Naive thymus-derived CD4-positive, alpha-beta T cell (primary cell): ENCODE data around the gene TELO2. TPM values are rescaled to one million over a fixed set of nuclear protein-coding genes. Genes with fewer than 3 reads are reported as not detected.
A peak's percentile ranks its signal among the peaks of the same experiment; 100 is the strongest.

Experiments
- ATAC-seq: fragments of 150-1000 bp; cut with Tn5 transposase; 2 replicates; pipeline ENCODE4 v1.10.0; 2021; ENCODE audit warnings: mild to moderate bottlenecking, moderate library complexity
- CTCF ChIA-PET: fragments of 350-600 bp; sonication (Branson Sonifier 250); formaldehyde crosslinking; loops from one replicate; lab custom pipeline; 2021; ENCODE audit warnings: antibody characterized with exemption; lab: Charles Lee
- POLR2A ChIA-PET: fragments of 350-600 bp; sonication (Branson Sonifier 250); formaldehyde crosslinking; loops from one replicate; lab custom pipeline; 2021; ENCODE audit warnings: antibody characterized with exemption, inconsistent platforms; lab: Charles Lee
- DNase-seq, 9 donors: peaks; one replicate each; pipeline versions ENCODE4 v3.0.0 to v3.0.0-alpha.2; 2020 to 2022; ENCODE audit warnings: mixed read lengths in 1 of 9
- H3K27ac ChIP-seq: one replicate; pipeline ENCODE4 v1.7.0; 2013; ENCODE audit warnings: mild to moderate bottlenecking, low read depth, low read length, moderate library complexity
- H3K27me3 ChIP-seq, 2 donors: one replicate each; pipeline ENCODE4 v1.7.0; 2013; ENCODE audit warnings: low read length in 2 of 2, mild to moderate bottlenecking in 2 of 2, moderate library complexity in 2 of 2; ENCODE audit not compliant: control insufficient read depth in 2 of 2, insufficient read depth in 2 of 2
- H3K36me3 ChIP-seq, 3 experiments: 1 replicate in 2 of 3; 2 replicates in 1 of 3; pipeline ENCODE4 v1.7.0; 2013; ENCODE audit warnings: low read length in 3 of 3, mild to moderate bottlenecking in 3 of 3, moderate library complexity in 1 of 3; ENCODE audit not compliant: insufficient read depth in 3 of 3, control insufficient read depth in 2 of 3
- H3K4me1 ChIP-seq, 2 donors: one replicate each; pipeline ENCODE4 v1.7.0; 2013; ENCODE audit warnings: low read length in 2 of 2, mild to moderate bottlenecking in 2 of 2, moderate library complexity in 1 of 2; ENCODE audit not compliant: control insufficient read depth in 2 of 2, insufficient read depth in 2 of 2
- H3K4me3 ChIP-seq: 2 replicates; pipeline ENCODE4 v1.7.0; 2013; ENCODE audit warnings: mild to moderate bottlenecking, low read length
- H3K9me3 ChIP-seq, 3 experiments: 1 replicate in 2 of 3; 2 replicates in 1 of 3; pipeline ENCODE4 v1.7.0; 2013; ENCODE audit warnings: low read length in 3 of 3; ENCODE audit not compliant: control insufficient read depth in 2 of 3
- H3K27ac Mint-ChIP-seq, 9 donors: one replicate each; pipeline ENCODE4 v1.8.0; 2020 to 2022; ENCODE audit warnings: mixed read lengths in 9 of 9, mild to moderate bottlenecking in 8 of 9, moderate library complexity in 5 of 9, inconsistent platforms in 2 of 9
- H3K27me3 Mint-ChIP-seq, 5 donors: one replicate each; pipeline ENCODE4 v1.8.0; 2021 to 2022; ENCODE audit warnings: mixed read lengths in 5 of 5, mild to moderate bottlenecking in 1 of 5
- H3K36me3 Mint-ChIP-seq, 5 donors: one replicate each; pipeline ENCODE4 v1.8.0; 2020 to 2022; ENCODE audit warnings: mixed read lengths in 5 of 5, mild to moderate bottlenecking in 3 of 5, inconsistent platforms in 1 of 5
- H3K4me1 Mint-ChIP-seq, 7 donors: one replicate each; pipeline ENCODE4 v1.8.0; 2020 to 2022; ENCODE audit warnings: mixed read lengths in 7 of 7, mild to moderate bottlenecking in 3 of 7, inconsistent platforms in 1 of 7
- H3K4me3 Mint-ChIP-seq, 10 donors: one replicate each; pipeline ENCODE4 v1.8.0; 2020 to 2022; ENCODE audit warnings: mild to moderate bottlenecking in 10 of 10, mixed read lengths in 10 of 10, moderate library complexity in 6 of 10, inconsistent platforms in 2 of 10
- H3K9me3 Mint-ChIP-seq, 11 donors: one replicate each; pipeline ENCODE4 v1.8.0; 2020 to 2022; ENCODE audit warnings: mixed read lengths in 11 of 11, mild to moderate bottlenecking in 4 of 11, inconsistent platforms in 1 of 11, moderate library complexity in 1 of 11
- intact Hi-C, 2 donors: fragments of 100-400 bp; cut with micrococcal nuclease; formaldehyde crosslinking; loops; one replicate each; pipeline ENCODE4 v1.15.1; 2023
- polyA plus RNA-seq, 2 donors: library from polyadenylated mRNA; unstranded; fragments of 300-500 nt; fragmentation: Illumina TruSeq; gene quantifications; one replicate each; pipeline ENCODE4 v1.2.3, GENCODE V29; 2021
- total RNA-seq, 6 experiments: library from RNA in 5 of 6; stranded (reverse) in 5 of 6; gene quantifications; 1 replicate in 5 of 6; 2 replicates in 1 of 6; pipeline ENCODE4 v1.2.3 and lab custom pipeline; 2021 to 2026

Gene TELO2
- total and polyA plus RNA-seq, 7 experiments from 2014 or later: 10.5 to 58.9 (median 50.2) TPM

- Histone ChIP-seq H3K9me3 (no peaks in the 10 kb centered on the region), H3K36me3 (peaks cover 0 to 48% (median 0%) of the 10 kb centered on the region in 3 experiments), H3K27ac (no peak overlapping the region), H3K27me3 (no peaks in the 10 kb centered on the region), H3K4me3 (no peak overlapping the region), H3K4me1 (no peaks in the 10 kb centered on the region)
- Mint-ChIP-seq H3K4me1 (peaks cover 0 to 3% (median 0%) of the 10 kb centered on the region in 7 donors), H3K27me3 (no peaks in the 10 kb centered on the region), H3K36me3 (peaks cover 0 to 13% (median 8%) of the 10 kb centered on the region in 5 donors), H3K4me3 (no peak overlapping the region), H3K27ac (no peak overlapping the region), H3K9me3 (peaks cover 0 to 3% (median 0%) of the 10 kb centered on the region in 11 donors)
- ATAC-seq (no peak), DNase-seq (no peak)
- intact Hi-C loops: no loop called here
- CTCF ChIA-PET: no interaction called here
- POLR2A ChIA-PET: no interaction called here
Observed at GRCh38 chr16:1508494-1509187, 15.5 kb downstream of the TELO2 start.

- Mint-ChIP-seq H3K9me3 (peaks cover 0 to 6% (median 1%) of the 10 kb centered on the region in 11 donors), H3K27ac (no peak overlapping the region), H3K36me3 (peaks cover 0 to 16% (median 10%) of the 10 kb centered on the region in 5 donors), H3K4me3 (no peak overlapping the region), H3K4me1 (peaks cover 0 to 3% (median 0%) of the 10 kb centered on the region in 7 donors), H3K27me3 (no peaks in the 10 kb centered on the region)
- Histone ChIP-seq H3K4me1 (no peaks in the 10 kb centered on the region), H3K27ac (no peak overlapping the region), H3K4me3 (no peak overlapping the region), H3K36me3 (peaks cover 0 to 46% (median 0%) of the 10 kb centered on the region in 3 experiments), H3K9me3 (peaks cover 0 to 3% (median 0%) of the 10 kb centered on the region in 3 experiments), H3K27me3 (no peaks in the 10 kb centered on the region)
- no peak for DNase-seq
- no peak for ATAC-seq
- POLR2A ChIA-PET: no interaction called here
- CTCF ChIA-PET: no interaction called here
- intact Hi-C loops: no loop called here
Observed at GRCh38 chr16:1509307-1510221, 16.4 kb downstream of the TELO2 start.

DNA sequence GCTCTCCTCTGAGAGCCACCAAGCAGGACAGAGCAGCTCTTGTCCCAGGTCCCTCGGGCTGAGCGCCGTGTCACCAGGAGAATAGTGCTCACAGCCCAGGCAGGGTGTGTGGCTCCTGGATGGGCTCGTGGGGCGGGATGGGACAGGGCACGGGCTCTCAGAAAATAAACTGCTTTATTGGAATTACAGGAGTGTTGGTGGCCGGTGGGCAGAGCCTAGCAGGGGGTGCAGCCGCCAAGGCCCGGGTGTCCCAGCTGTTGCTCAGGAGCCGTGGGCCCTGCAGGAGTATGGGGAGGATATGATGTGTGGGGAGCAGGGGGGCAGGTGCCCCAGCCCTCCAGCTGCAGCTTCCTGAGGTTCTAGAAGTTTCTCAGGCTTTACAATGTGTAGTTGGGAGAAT lies 17.1 kb downstream of the TELO2 start:
- no peak overlapping the region for H3K4me3 ChIP-seq
- H3K27me3 ChIP-seq: no peaks in the 10 kb centered on the region
- H3K36me3 ChIP-seq: peaks cover 0 to 46% (median 0%) of the 10 kb centered on the region in 3 experiments
- Mint-ChIP-seq H3K27ac (peak overlapping the region in 1 of 9 donors; percentile 6), H3K4me1 (peaks cover 0 to 3% (median 0%) of the 10 kb centered on the region in 7 donors), H3K36me3 (peaks cover 0 to 20% (median 15%) of the 10 kb centered on the region in 5 donors), H3K27me3 (no peaks in the 10 kb centered on the region), H3K9me3 (peaks cover 0 to 12% (median 4%) of the 10 kb centered on the region in 11 donors), H3K4me3 (no peak overlapping the region)
- intact Hi-C loops: no loop called here
- ChIA-PET POLR2A (no interaction called here), CTCF (no interaction called here)
- DNase-seq: no peak
- H3K9me3 ChIP-seq: peaks cover 0 to 4% (median 0%) of the 10 kb centered on the region in 3 experiments
- no peak overlapping the region for H3K27ac ChIP-seq
- no peaks in the 10 kb centered on the region for H3K4me1 ChIP-seq
- ATAC-seq: no peak

DNA sequence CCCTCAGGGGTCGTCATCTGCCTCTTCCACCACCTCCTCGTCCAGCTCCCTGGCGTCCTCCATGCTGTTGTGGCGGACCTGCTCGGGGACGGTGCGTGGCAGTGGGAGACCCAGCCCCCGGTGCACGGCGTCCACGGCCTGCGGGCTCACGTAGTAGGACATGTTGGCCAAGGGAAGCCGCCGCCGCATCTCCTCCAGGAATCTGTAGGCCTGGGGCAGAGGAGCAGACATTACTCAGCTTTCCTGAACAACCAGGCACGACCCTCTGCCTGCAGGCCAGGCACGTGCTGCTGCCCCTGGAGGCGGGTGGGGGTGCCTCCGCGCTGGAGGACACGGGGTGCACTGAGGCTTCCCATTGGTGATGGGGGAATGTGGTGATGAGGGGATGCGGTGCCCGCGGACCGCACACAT lies 17.8 kb downstream of the TELO2 start:
- Histone ChIP-seq H3K27me3 (no peaks in the 10 kb centered on the region), H3K4me3 (no peak overlapping the region), H3K27ac (no peak overlapping the region), H3K4me1 (no peaks in the 10 kb centered on the region), H3K9me3 (peaks cover 0 to 4% (median 0%) of the 10 kb centered on the region in 3 experiments), H3K36me3 (peaks cover 0 to 44% (median 0%) of the 10 kb centered on the region in 3 experiments)
- peaks cover 0 to 3% (median 0%) of the 10 kb centered on the region in 7 donors for H3K4me1 Mint-ChIP-seq
- intact Hi-C loops: no loop called here
- CTCF ChIA-PET: no interaction called here
- peaks cover 0 to 12% (median 4%) of the 10 kb centered on the region in 11 donors for H3K9me3 Mint-ChIP-seq
- H3K27ac Mint-ChIP-seq: no peak overlapping the region
- DNase-seq (no peak), ATAC-seq (no peak)
- H3K27me3 Mint-ChIP-seq: no peaks in the 10 kb centered on the region
- H3K36me3 Mint-ChIP-seq: peaks cover 0 to 22% (median 15%) of the 10 kb centered on the region in 5 donors
- POLR2A ChIA-PET: no interaction called here
- no peak overlapping the region for H3K4me3 Mint-ChIP-seq

GRCh38 chr16:1511662-1512569 lies 18.8 kb downstream of the TELO2 start:
- Mint-ChIP-seq H3K9me3 (peaks cover 0 to 12% (median 4%) of the 10 kb centered on the region in 11 donors), H3K4me1 (peaks cover 0 to 3% (median 0%) of the 10 kb centered on the region in 7 donors), H3K36me3 (peaks cover 0 to 22% (median 15%) of the 10 kb centered on the region in 5 donors), H3K27ac (peak overlapping the region in 2 of 9 donors; percentile 17 to 18), H3K4me3 (no peak overlapping the region), H3K27me3 (no peaks in the 10 kb centered on the region)
- Histone ChIP-seq H3K36me3 (peaks cover 0 to 35% (median 0%) of the 10 kb centered on the region in 3 experiments), H3K9me3 (peaks cover 0 to 4% (median 0%) of the 10 kb centered on the region in 3 experiments), H3K4me3 (no peak overlapping the region), H3K4me1 (no peaks in the 10 kb centered on the region), H3K27ac (no peak overlapping the region), H3K27me3 (no peaks in the 10 kb centered on the region)
- ChIA-PET CTCF (no interaction called here), POLR2A (interaction anchor here (1.1 kb wide), 1 partner anchor 20 kb away, joined by 3 read pairs; no protein-coding TSS in a partner anchor)
- DNase-seq (no peak), ATAC-seq (no peak)
- intact Hi-C loops: no loop called here

GRCh38 chr16:1512774-1513173 lies 19.6 kb downstream of the TELO2 start:
- intact Hi-C loops: no loop called here
- H3K4me3 Mint-ChIP-seq: no peak overlapping the region
- H3K36me3 Mint-ChIP-seq: peaks cover 0 to 20% (median 15%) of the 10 kb centered on the region in 5 donors
- peaks cover 0 to 3% (median 0%) of the 10 kb centered on the region in 7 donors for H3K4me1 Mint-ChIP-seq
- ATAC-seq (no peak), DNase-seq (no peak)
- Histone ChIP-seq H3K9me3 (peaks cover 0 to 4% (median 0%) of the 10 kb centered on the region in 3 experiments), H3K36me3 (peaks cover 0 to 26% (median 0%) of the 10 kb centered on the region in 3 experiments), H3K27me3 (no peaks in the 10 kb centered on the region), H3K4me3 (no peak overlapping the region), H3K27ac (no peak overlapping the region), H3K4me1 (no peaks in the 10 kb centered on the region)
- POLR2A ChIA-PET: no interaction called here
- peaks cover 0 to 12% (median 4%) of the 10 kb centered on the region in 11 donors for H3K9me3 Mint-ChIP-seq
- peak overlapping the region in 1 of 9 donors; percentile 18 for H3K27ac Mint-ChIP-seq
- H3K27me3 Mint-ChIP-seq: no peaks in the 10 kb centered on the region
- CTCF ChIA-PET: no interaction called here
